NT2/D1 (cell line): ENCODE measurements around the gene SMARCB1.

Source experiments
- DNase-seq: peaks from one replicate; pipeline ENCODE4 v3.0.0-alpha.2; 2011; ENCODE audit warnings: low read depth, low spot score
- H3K27me3 ChIP-seq: 2 replicates; pipeline ENCODE4 v1.6.0; 2011; ENCODE audit warnings: mild to moderate bottlenecking; ENCODE audit not compliant: insufficient read length, insufficient read depth
- H3K36me3 ChIP-seq: 2 replicates; pipeline ENCODE4 v1.6.1; 2011; ENCODE audit warnings: mild to moderate bottlenecking, low read length, mixed read lengths; ENCODE audit not compliant: insufficient read depth, insufficient read length
- H3K4me1 ChIP-seq: 2 replicates; pipeline ENCODE4 v1.5.1; 2011; ENCODE audit not compliant: insufficient read depth, insufficient read length
- H3K4me3 ChIP-seq: 2 replicates; pipeline ENCODE4 v1.5.1; 2011; ENCODE audit warnings: low read depth; ENCODE audit not compliant: insufficient read length
- H3K9ac ChIP-seq: 2 replicates; pipeline ENCODE4 v1.6.0; 2011; ENCODE audit warnings: low read depth; ENCODE audit not compliant: insufficient read length
- H3K9me3 ChIP-seq: 2 replicates; pipeline ENCODE4 v1.5.1; 2011; ENCODE audit warnings: mild to moderate bottlenecking, low read length; ENCODE audit not compliant: insufficient read depth
- SUZ12 ChIP-seq: IDR thresholded peaks from 2 replicates; pipeline ENCODE4 v1.6.1; 2011; ENCODE audit not compliant: insufficient read length, insufficient read depth; ENCODE audit errors: extremely low read depth
- YY1 ChIP-seq: IDR thresholded peaks from 2 replicates; pipeline ENCODE4 v1.6.1; 2011; ENCODE audit not compliant: insufficient read length, insufficient read depth
- ZNF274 ChIP-seq: IDR thresholded peaks from 2 replicates; pipeline ENCODE4 v1.6.1; 2011; ENCODE audit warnings: mild to moderate bottlenecking, low read depth, low read length

The SMARCB1 gene

DNA sequence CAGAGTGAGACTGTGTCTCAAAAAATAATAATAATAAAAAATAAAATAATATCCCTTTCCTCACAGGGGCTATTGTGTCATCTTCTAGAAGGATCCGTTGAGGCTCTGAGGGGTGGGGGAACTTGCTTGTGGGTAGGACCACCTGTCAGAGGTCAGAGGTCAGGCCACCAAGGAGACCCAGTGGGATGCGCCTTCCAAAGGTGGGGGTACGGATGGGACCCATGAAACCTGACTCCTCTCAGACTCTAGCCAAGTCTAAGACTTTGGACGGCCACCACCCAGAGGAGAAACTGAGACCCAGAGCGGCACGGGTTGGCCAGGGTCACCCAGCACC is 14.5 kb upstream of the SMARCB1 start:
- H3K36me3 ChIP-seq = no peaks in the 10 kb centered on the region
- no peak for DNase-seq
- no peaks in the 10 kb centered on the region for H3K9me3 ChIP-seq
- peaks cover 19% of the 10 kb centered on the region for H3K4me1 ChIP-seq
- H3K4me3 ChIP-seq = no peak overlapping the region
- peaks cover 39% of the 10 kb centered on the region for H3K27me3 ChIP-seq
- H3K9ac ChIP-seq = peak overlapping the region; percentile 56
- no peak for TF ChIP-seq YY1
- no peak for TF ChIP-seq SUZ12
- TF ChIP-seq ZNF274 = no peak

- H3K9ac ChIP-seq = peak within 1 kb of the TSS; percentile 70
These were observed 13.9 kb upstream of the SMARCB1 start, which contains the start of gene MMP11 for GRCh38 chr22:23772649-23773473. TSS of gene MMP11 (plus strand) at chr22:23772849. CDS start at chr22:23772871, 22 bp downstream.

GRCh38 chr22:23773483-23774113 is 13.2 kb upstream of the SMARCB1 start:
- Histone ChIP-seq H3K9me3 (no peaks in the 10 kb centered on the region), H3K4me3 (peak overlapping the region; percentile 40), H3K36me3 (no peaks in the 10 kb centered on the region), H3K27me3 (peaks cover 39% of the 10 kb centered on the region), H3K9ac (peak overlapping the region; percentile 70), H3K4me1 (peaks cover 19% of the 10 kb centered on the region)
- TF ChIP-seq ZNF274 (no peak), SUZ12 (no peak), YY1 (no peak)
- DNase-seq = no peak

More at GRCh38 chr22:23772649-23773473, 13.9 kb upstream of the SMARCB1 start, which contains the start of gene MMP11:
- Histone ChIP-seq H3K27me3 (peaks cover 39% of the 10 kb centered on the region), H3K9me3 (no peaks in the 10 kb centered on the region), H3K36me3 (no peaks in the 10 kb centered on the region), H3K4me3 (peak within 1 kb of the TSS; percentile 40), H3K4me1 (peaks cover 19% of the 10 kb centered on the region)
- DNase-seq = no peak
- no peak for TF ChIP-seq SUZ12
- no peak for TF ChIP-seq ZNF274
- TF ChIP-seq YY1 = no peak

- DNase-seq = no peak
- H3K4me3 ChIP-seq = no peak overlapping the region
- no peak overlapping the region for H3K9ac ChIP-seq
- no peaks in the 10 kb centered on the region for H3K36me3 ChIP-seq
- TF ChIP-seq YY1 = no peak
- TF ChIP-seq SUZ12 = no peak
- TF ChIP-seq ZNF274 = no peak
- H3K9me3 ChIP-seq = no peaks in the 10 kb centered on the region
- H3K4me1 ChIP-seq = peaks cover 16% of the 10 kb centered on the region
- peaks cover 35% of the 10 kb centered on the region for H3K27me3 ChIP-seq
These were observed 12.4 kb upstream of the SMARCB1 start for GRCh38 chr22:23774114-23774921.

- Histone ChIP-seq H3K36me3 (no peaks in the 10 kb centered on the region), H3K4me1 (peaks cover 13% of the 10 kb centered on the region), H3K9ac (no peak overlapping the region), H3K4me3 (no peak overlapping the region), H3K27me3 (peaks cover 31% of the 10 kb centered on the region), H3K9me3 (no peaks in the 10 kb centered on the region)
- DNase-seq = no peak
- no peak for TF ChIP-seq YY1
- no peak for TF ChIP-seq ZNF274
These were observed 11.8 kb upstream of the SMARCB1 start for GRCh38 chr22:23774922-23775436.

DNA sequence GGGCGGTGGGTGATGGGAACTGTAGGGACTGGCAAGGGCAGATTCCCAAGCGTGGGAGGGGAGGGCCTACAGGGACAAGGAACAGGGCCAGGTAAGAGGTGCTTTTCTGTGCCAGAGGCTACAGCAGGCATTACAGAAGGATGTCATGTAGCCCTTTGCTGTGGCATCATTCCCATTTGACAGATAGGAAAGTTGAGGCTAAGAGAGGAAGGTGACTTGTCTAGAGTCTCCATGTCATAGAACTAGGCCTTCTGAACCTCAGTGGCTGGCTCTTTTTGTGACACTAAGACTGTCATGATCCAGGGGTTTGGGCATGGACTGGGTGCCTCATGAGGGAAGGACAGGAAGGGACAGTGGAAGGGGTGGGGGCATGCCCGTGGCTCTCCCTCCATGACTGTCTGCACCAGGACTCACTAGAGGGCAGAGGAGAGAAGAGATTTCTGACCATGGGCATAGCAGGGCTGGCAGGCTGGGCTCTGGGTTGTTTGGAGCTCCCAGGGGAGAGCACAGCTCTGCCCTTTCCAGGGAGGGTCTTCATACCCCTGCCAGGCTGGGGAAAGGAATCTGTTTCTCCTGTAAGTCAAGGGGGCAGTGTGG is 10.9 kb upstream of the SMARCB1 start:
- H3K4me3 ChIP-seq = no peak overlapping the region
- H3K4me1 ChIP-seq = peaks cover 16% of the 10 kb centered on the region
- H3K36me3 ChIP-seq = no peaks in the 10 kb centered on the region
- no peaks in the 10 kb centered on the region for H3K9me3 ChIP-seq
- H3K9ac ChIP-seq = no peak overlapping the region
- H3K27me3 ChIP-seq = peaks cover 31% of the 10 kb centered on the region
- TF ChIP-seq SUZ12 = no peak
- no peak for TF ChIP-seq YY1
- TF ChIP-seq ZNF274 = no peak
- DNase-seq = no peak
